Measurements from ENCODE around the gene CES2.

The CES2 gene

GRCh38 chr16:66913081-66913480, 22.2 kb upstream of the CES2 start:
- Histone ChIP-seq H3K27ac (no peak overlapping the region), H3K9me3 (ENCODE audit: low read depth, low read length) (no peaks in the 10 kb centered on the region), H3K4me3 (no peak overlapping the region), H3K36me3 (ENCODE audit: insufficient read depth, low read length) (no peaks in the 10 kb centered on the region), H3K9ac (ENCODE audit: insufficient read length) (no peak overlapping the region)
- no peak for DNase-seq (ENCODE audit: low read depth, low spot score)
- TF ChIP-seq FOXP2 (optimal IDR thresholded peaks at IDR 0.05; ENCODE audit: control extremely low read depth, extremely low read length, insufficient read depth) (no peak), EZH2 (IDR thresholded peaks at IDR 0.05) (no peak), POLR2AphosphoS5 (IDR thresholded peaks at IDR 0.05; ENCODE audit: borderline replicate concordance, low read depth, low read length) (no peak)

DNA sequence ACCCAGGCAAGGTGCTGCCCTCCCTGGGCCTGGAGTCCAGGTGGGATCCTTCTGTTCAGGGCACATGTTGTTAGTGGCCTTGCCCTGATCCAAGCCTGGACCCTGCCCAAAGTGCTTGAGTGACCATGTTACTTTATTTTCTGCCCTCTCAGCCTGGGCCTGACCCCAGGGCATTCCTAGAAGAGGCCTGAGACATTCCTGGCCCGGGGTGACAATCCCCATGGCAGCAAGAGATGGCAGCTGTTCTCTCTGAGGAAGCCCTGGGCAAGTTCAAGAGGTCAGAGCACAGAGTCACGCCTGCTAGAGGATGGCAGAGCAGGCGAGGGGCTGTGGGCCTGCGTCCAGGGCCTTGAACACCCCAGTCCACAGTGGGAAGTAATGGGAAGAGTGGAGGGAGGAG, 21.6 kb upstream of the CES2 start:
- no peak for DNase-seq (ENCODE audit: low read depth, low spot score)
- TF ChIP-seq POLR2AphosphoS5 (IDR thresholded peaks at IDR 0.05; ENCODE audit: borderline replicate concordance, low read depth, low read length) = no peak
- no peak for TF ChIP-seq EZH2 (IDR thresholded peaks at IDR 0.05)
- TF ChIP-seq FOXP2 (optimal IDR thresholded peaks at IDR 0.05; ENCODE audit: control extremely low read depth, extremely low read length, insufficient read depth) = no peak
- Histone ChIP-seq H3K9me3 (ENCODE audit: low read depth, low read length) (no peaks in the 10 kb centered on the region), H3K36me3 (ENCODE audit: insufficient read depth, low read length) (no peaks in the 10 kb centered on the region), H3K27ac (no peak overlapping the region), H3K4me3 (no peak overlapping the region), H3K9ac (ENCODE audit: insufficient read length) (no peak overlapping the region)

- Histone ChIP-seq H3K4me3 (no peak overlapping the region), H3K27ac (no peak overlapping the region), H3K36me3 (ENCODE audit: insufficient read depth, low read length) (no peaks in the 10 kb centered on the region), H3K9ac (ENCODE audit: insufficient read length) (no peak overlapping the region), H3K9me3 (ENCODE audit: low read depth, low read length) (no peaks in the 10 kb centered on the region)
- no peak for DNase-seq (ENCODE audit: low read depth, low spot score)
- TF ChIP-seq FOXP2 (optimal IDR thresholded peaks at IDR 0.05; ENCODE audit: control extremely low read depth, extremely low read length, insufficient read depth) (no peak), POLR2AphosphoS5 (IDR thresholded peaks at IDR 0.05; ENCODE audit: borderline replicate concordance, low read depth, low read length) (no peak), EZH2 (IDR thresholded peaks at IDR 0.05) (no peak)
These were observed 20.8 kb upstream of the CES2 start for GRCh38 chr16:66914541-66914940.

DNA sequence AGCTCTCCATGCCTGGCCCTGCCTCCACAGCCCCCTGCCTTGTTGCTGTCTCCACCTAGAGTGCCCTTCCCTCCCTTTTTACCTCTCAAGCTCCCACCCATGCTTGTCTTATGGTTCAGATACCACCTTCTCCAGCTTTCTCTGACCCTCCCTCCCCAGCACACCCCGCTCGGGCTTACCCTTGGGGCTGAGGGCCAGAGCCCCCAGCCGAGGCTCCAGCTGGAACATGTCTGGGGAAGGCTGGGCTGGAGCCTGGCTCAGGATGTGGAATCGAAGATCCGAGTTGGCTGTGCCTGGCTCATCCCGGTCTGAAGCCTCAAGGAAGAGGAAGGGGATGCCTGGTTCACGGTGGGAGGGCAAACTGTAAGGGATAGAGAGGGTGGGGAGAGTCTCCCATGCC, 20.3 kb upstream of the CES2 start:
- no peaks in the 10 kb centered on the region for H3K36me3 ChIP-seq (ENCODE audit: insufficient read depth, low read length)
- no peak overlapping the region for H3K4me3 ChIP-seq
- H3K9me3 ChIP-seq (ENCODE audit: low read depth, low read length) = no peaks in the 10 kb centered on the region
- H3K27ac ChIP-seq = no peak overlapping the region
- no peak overlapping the region for H3K9ac ChIP-seq (ENCODE audit: insufficient read length)
- TF ChIP-seq EZH2 (IDR thresholded peaks at IDR 0.05) = no peak
- TF ChIP-seq FOXP2 (optimal IDR thresholded peaks at IDR 0.05; ENCODE audit: control extremely low read depth, extremely low read length, insufficient read depth) = no peak
- no peak for TF ChIP-seq POLR2AphosphoS5 (IDR thresholded peaks at IDR 0.05; ENCODE audit: borderline replicate concordance, low read depth, low read length)
- DNase-seq (ENCODE audit: low read depth, low spot score) = no peak

DNA sequence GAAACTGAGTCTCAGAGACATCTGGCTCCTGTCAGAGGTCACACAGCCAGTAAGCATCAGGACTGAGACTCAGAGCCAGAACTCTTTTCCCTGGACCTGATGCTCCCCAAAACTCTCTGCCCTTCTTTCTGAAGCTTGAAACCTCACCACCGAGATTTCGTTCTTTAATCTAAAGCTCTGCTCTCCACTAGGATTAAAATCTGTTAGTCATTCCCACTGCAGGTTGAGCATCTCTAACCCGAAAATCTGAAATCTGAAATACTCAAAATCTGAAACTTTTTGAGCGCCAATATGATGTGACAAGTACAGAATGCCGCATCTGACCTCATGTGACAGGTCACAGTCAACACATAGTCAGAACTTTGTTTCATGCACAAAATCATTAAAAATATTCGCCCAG, 18.8 kb upstream of the CES2 start:
- no peak for DNase-seq (ENCODE audit: low read depth, low spot score)
- TF ChIP-seq EZH2 (IDR thresholded peaks at IDR 0.05) (no peak), FOXP2 (optimal IDR thresholded peaks at IDR 0.05; ENCODE audit: control extremely low read depth, extremely low read length, insufficient read depth) (no peak), POLR2AphosphoS5 (IDR thresholded peaks at IDR 0.05; ENCODE audit: borderline replicate concordance, low read depth, low read length) (no peak)
- Histone ChIP-seq H3K36me3 (ENCODE audit: insufficient read depth, low read length) (no peaks in the 10 kb centered on the region), H3K27ac (no peak overlapping the region), H3K9me3 (ENCODE audit: low read depth, low read length) (no peaks in the 10 kb centered on the region), H3K9ac (ENCODE audit: insufficient read length) (no peak overlapping the region), H3K4me3 (no peak overlapping the region)

DNA sequence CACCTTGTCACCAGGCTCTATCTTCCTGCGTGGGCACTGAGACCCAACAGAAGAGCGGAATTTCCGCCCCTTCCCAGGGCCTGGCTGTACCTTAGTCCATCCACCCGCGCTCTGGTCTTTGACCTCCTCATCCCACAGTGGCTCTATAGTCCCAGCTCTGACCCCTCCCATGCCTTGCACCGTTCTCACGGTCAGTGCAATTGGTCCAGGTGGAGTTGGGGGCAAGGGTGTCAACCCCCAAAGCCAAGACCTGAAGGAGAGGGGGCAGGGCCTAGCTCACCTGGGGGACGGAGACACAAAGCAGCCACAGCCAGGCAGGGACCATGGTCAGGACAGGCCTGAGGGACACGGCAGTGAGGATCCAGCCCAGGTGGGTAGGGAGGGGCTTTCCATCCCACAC, 17.6 kb upstream of the CES2 start:
- Histone ChIP-seq H3K27ac (no peak overlapping the region), H3K9ac (ENCODE audit: insufficient read length) (no peak overlapping the region), H3K4me3 (no peak overlapping the region), H3K36me3 (ENCODE audit: insufficient read depth, low read length) (no peaks in the 10 kb centered on the region), H3K9me3 (ENCODE audit: low read depth, low read length) (no peaks in the 10 kb centered on the region)
- DNase-seq (ENCODE audit: low read depth, low spot score) = no peak
- TF ChIP-seq FOXP2 (optimal IDR thresholded peaks at IDR 0.05; ENCODE audit: control extremely low read depth, extremely low read length, insufficient read depth) = no peak
- no peak for TF ChIP-seq POLR2AphosphoS5 (IDR thresholded peaks at IDR 0.05; ENCODE audit: borderline replicate concordance, low read depth, low read length)
- TF ChIP-seq EZH2 (IDR thresholded peaks at IDR 0.05) = no peak

- Histone ChIP-seq H3K27ac (no peak overlapping the region), H3K9me3 (ENCODE audit: low read depth, low read length) (no peaks in the 10 kb centered on the region), H3K36me3 (ENCODE audit: insufficient read depth, low read length) (no peaks in the 10 kb centered on the region), H3K4me3 (no peak overlapping the region), H3K9ac (ENCODE audit: insufficient read length) (no peak overlapping the region)
- DNase-seq (ENCODE audit: low read depth, low spot score) = no peak
- no peak for TF ChIP-seq FOXP2 (optimal IDR thresholded peaks at IDR 0.05; ENCODE audit: control extremely low read depth, extremely low read length, insufficient read depth)
- TF ChIP-seq EZH2 (IDR thresholded peaks at IDR 0.05) = no peak
- no peak for TF ChIP-seq POLR2AphosphoS5 (IDR thresholded peaks at IDR 0.05; ENCODE audit: borderline replicate concordance, low read depth, low read length)
These were observed 17.0 kb upstream of the CES2 start for GRCh38 chr16:66918355-66918754.

DNA sequence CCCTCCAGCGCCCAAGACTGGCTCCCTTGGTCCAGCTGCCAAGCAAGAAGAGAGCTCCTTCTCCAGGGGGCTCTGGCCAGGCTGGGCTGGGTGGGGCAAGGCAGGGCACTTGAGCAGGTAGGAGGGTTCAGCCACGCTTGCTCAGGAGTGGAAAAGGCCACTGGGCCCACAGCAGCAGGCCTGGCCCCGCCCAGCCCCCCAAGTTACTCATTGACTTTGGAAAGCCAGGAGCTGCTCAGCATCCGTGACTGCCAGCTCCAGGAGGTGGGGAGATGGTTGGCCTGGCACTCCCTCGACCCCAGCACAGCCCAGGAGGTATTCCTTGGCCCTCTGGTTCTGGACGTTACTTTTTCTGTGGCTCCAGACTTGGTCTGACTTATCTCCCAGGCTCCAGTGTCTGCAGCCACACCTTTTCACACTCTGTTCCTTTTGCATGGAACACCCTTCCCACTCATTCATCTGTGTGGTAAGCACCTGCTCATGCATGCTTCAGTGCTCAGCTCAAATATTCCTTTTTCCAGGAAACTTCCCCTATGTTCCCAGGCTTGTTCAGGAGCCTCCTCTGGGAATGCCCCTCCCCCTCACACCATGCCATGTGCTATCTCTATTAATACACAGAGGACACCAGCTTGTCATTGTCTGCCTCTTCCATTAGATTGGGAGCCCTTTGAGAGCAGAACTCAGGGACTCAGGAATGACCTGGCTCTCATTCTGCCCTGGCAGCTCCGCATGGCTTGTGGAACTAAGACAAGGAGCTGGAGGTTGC, 16.3 kb upstream of the CES2 start, which contains the start of gene CDH16:
TSS of gene CDH16 (minus strand) at position 83 of the 766 bp plus-strand sequence. CDS start 820 bp downstream, outside the sequence.
- Histone ChIP-seq H3K36me3 (ENCODE audit: insufficient read depth, low read length) (no peaks in the 10 kb centered on the region), H3K9me3 (ENCODE audit: low read depth, low read length) (no peaks in the 10 kb centered on the region), H3K9ac (ENCODE audit: insufficient read length) (no peak within 1 kb of the TSS), H3K27ac (no peak within 1 kb of the TSS), H3K4me3 (no peak within 1 kb of the TSS)
- DNase-seq (ENCODE audit: low read depth, low spot score) = no peak
- no peak for TF ChIP-seq POLR2AphosphoS5 (IDR thresholded peaks at IDR 0.05; ENCODE audit: borderline replicate concordance, low read depth, low read length)
- no peak for TF ChIP-seq EZH2 (IDR thresholded peaks at IDR 0.05)
- no peak for TF ChIP-seq FOXP2 (optimal IDR thresholded peaks at IDR 0.05; ENCODE audit: control extremely low read depth, extremely low read length, insufficient read depth)

All from SK-N-MC (cell line).